Gastroesophageal sphincter (tissue), 3 donors: ENCODE data around the gene SGIP1.

Experiments used
- CTCF ChIP-seq, 4 experiments: fragments of 200-600 bp in 2 of 4; fragments of 450-650 bp in 2 of 4; sonication (generic) in 1 of 4; IDR thresholded peaks; one replicate each; pipeline ENCODE4 v1.5.1; 2017 to 2019; ENCODE audit warnings: antibody characterized with exemption in 4 of 4, mild to moderate bottlenecking in 2 of 4, moderate library complexity in 2 of 4
- POLR2A ChIP-seq, 2 donors: fragments of 450-650 bp; IDR thresholded peaks; one replicate each; pipeline ENCODE4 v1.6.1; 2017; ENCODE audit warnings: antibody characterized with exemption in 2 of 2, mild to moderate bottlenecking in 2 of 2, moderate library complexity in 1 of 2
- POLR2AphosphoS5 ChIP-seq: sonication (generic); formaldehyde crosslinking; IDR thresholded peaks from one replicate; pipeline ENCODE4 v1.6.1; 2017; ENCODE audit warnings: antibody characterized with exemption

- TF ChIP-seq POLR2A (IDR thresholded peaks at IDR 0.05) (no peak), CTCF (IDR thresholded peaks at IDR 0.05) (no peak), POLR2AphosphoS5 (no peak)
Observed at GRCh38 chr1:66623812-66624211, 89.9 kb downstream of the SGIP1 start.
